ENCODE measurements around the gene FRMD5. TPM values are rescaled to one million over a fixed set of nuclear protein-coding genes. Genes with fewer than 3 reads are reported as not detected.
"Not testable (repeated sequence)": the region's sequence is repeated elsewhere in the genome, so short reads cannot be mapped to it uniquely, and the experiment has no call there.

Gene FRMD5
- polyA plus RNA-seq, 4 donors = 0.50 to 1.4 (median 0.88) TPM

- peak; percentile 41 to 51 (median 50) for DNase-seq (ENCODE audit: low read depth in 4 of 4, low spot score in 3 of 4)
These were observed 322.6 kb downstream of the FRMD5 start for GRCh38 chr15:43872416-43873020.

GRCh38 chr15:43871835-43872234, 323.2 kb downstream of the FRMD5 start:
- DNase-seq (ENCODE audit: low read depth in 4 of 4, low spot score in 3 of 4) = no peak

GRCh38 chr15:43868406-43868805, 326.7 kb downstream of the FRMD5 start:
- no peak for DNase-seq (ENCODE audit: low read depth in 4 of 4, low spot score in 3 of 4)

GRCh38 chr15:43867096-43867495, 328.0 kb downstream of the FRMD5 start:
- DNase-seq (ENCODE audit: low read depth in 4 of 4, low spot score in 3 of 4) = no peak

- DNase-seq (ENCODE audit: low read depth in 4 of 4, low spot score in 3 of 4) = not testable (repeated sequence)
These were observed 328.4 kb downstream of the FRMD5 start for GRCh38 chr15:43866636-43867035.

- no peak for DNase-seq (ENCODE audit: low read depth in 4 of 4, low spot score in 3 of 4)
These were observed 335.5 kb downstream of the FRMD5 start for GRCh38 chr15:43859546-43859945.

GRCh38 chr15:43854801-43855200, 340.3 kb downstream of the FRMD5 start:
- no peak for DNase-seq (ENCODE audit: low read depth in 4 of 4, low spot score in 3 of 4)

GRCh38 chr15:43852607-43853006, 342.5 kb downstream of the FRMD5 start:
- DNase-seq (ENCODE audit: low read depth in 4 of 4, low spot score in 3 of 4) = no peak

GRCh38 chr15:43851251-43851650, 343.8 kb downstream of the FRMD5 start:
- no peak for DNase-seq (ENCODE audit: low read depth in 4 of 4, low spot score in 3 of 4)

- DNase-seq (ENCODE audit: low read depth in 4 of 4, low spot score in 3 of 4) = no peak
These were observed 349.6 kb downstream of the FRMD5 start for GRCh38 chr15:43845421-43845820.

GRCh38 chr15:43832485-43832884, 362.6 kb downstream of the FRMD5 start:
- not testable (repeated sequence) for DNase-seq (ENCODE audit: low read depth in 4 of 4, low spot score in 3 of 4)

GRCh38 chr15:43831519-43832052, 363.5 kb downstream of the FRMD5 start:
- DNase-seq (ENCODE audit: low read depth in 4 of 4, low spot score in 3 of 4) = not testable (repeated sequence)

- not testable (repeated sequence) for DNase-seq (ENCODE audit: low read depth in 4 of 4, low spot score in 3 of 4)
These were observed 364.3 kb downstream of the FRMD5 start for GRCh38 chr15:43830691-43831275.

- not testable (repeated sequence) for DNase-seq (ENCODE audit: low read depth in 4 of 4, low spot score in 3 of 4)
These were observed 365.0 kb downstream of the FRMD5 start for GRCh38 chr15:43829951-43830540.

GRCh38 chr15:43828061-43828657, 366.9 kb downstream of the FRMD5 start:
- no peak for DNase-seq (ENCODE audit: low read depth in 4 of 4, low spot score in 3 of 4)

- DNase-seq (ENCODE audit: low read depth in 4 of 4, low spot score in 3 of 4) = peak in 2 of 4 donors; percentile 62 to 65
These were observed 368.3 kb downstream of the FRMD5 start, which contains the start of gene WDR76 for GRCh38 chr15:43826508-43827341. Gene WDR76 (plus strand): TSS chr15:43827002. CDS start chr15:43827033, 31 bp downstream.

- no peak for DNase-seq (ENCODE audit: low read depth in 4 of 4, low spot score in 3 of 4)
These were observed 369.0 kb downstream of the FRMD5 start for GRCh38 chr15:43826029-43826507.

GRCh38 chr15:43825305-43825704, 369.8 kb downstream of the FRMD5 start:
- not testable (repeated sequence) for DNase-seq (ENCODE audit: low read depth in 4 of 4, low spot score in 3 of 4)

GRCh38 chr15:43824302-43825246, 370.5 kb downstream of the FRMD5 start, which contains the start of gene MFAP1:
Gene MFAP1 (minus strand): TSS chr15:43824690. CDS start chr15:43824569, 121 bp downstream.
- DNase-seq (ENCODE audit: low read depth in 4 of 4, low spot score in 3 of 4) = peak; percentile 85 to 93 (median 90)

Data from left renal pelvis (tissue), 4 donors.